Smooth muscle cell (in vitro differentiated cells): Measurements from ENCODE around the gene RHOXF1. TPM values are rescaled to one million over a fixed set of nuclear protein-coding genes. Genes with fewer than 3 reads are reported as not detected.
"Not testable (repeated sequence)": the region's sequence is repeated elsewhere in the genome, so short reads cannot be mapped to it uniquely, and the experiment has no call there.

Experiments
- DNase-seq: peaks from one replicate; lab custom pipeline; 2025; ENCODE audit not compliant: unreplicated experiment; lab: John Stamatoyannopoulos, UW
- H2AFZ ChIP-seq: fragments of 200-600 bp; sonication (generic); 2 replicates; pipeline ENCODE4 v1.6.0; 2016; ENCODE audit warnings: antibody characterized with exemption, low read depth, mild to moderate bottlenecking
- H3F3A ChIP-seq: fragments of 200-600 bp; sonication (generic); 2 replicates; pipeline ENCODE4 v1.6.0; 2017; ENCODE audit warnings: antibody characterized with exemption, low read depth
- H3K27ac ChIP-seq: fragments of 200-600 bp; sonication (generic); 2 replicates; pipeline ENCODE4 v1.5.1; 2016; ENCODE audit warnings: low read depth, mild to moderate bottlenecking
- H3K27me3 ChIP-seq: fragments of 200-600 bp; sonication (generic); 2 replicates; pipeline ENCODE4 v1.6.1; 2016; ENCODE audit warnings: low read depth, mild to moderate bottlenecking
- H3K36me3 ChIP-seq: fragments of 200-600 bp; sonication (generic); 2 replicates; pipeline ENCODE4 v1.5.1; 2016; ENCODE audit warnings: low read depth
- H3K4me1 ChIP-seq: fragments of 200-600 bp; sonication (generic); 2 replicates; pipeline ENCODE4 v1.5.1; 2016; ENCODE audit warnings: low read depth
- H3K4me2 ChIP-seq: fragments of 200-600 bp; sonication (generic); 2 replicates; pipeline ENCODE4 v1.6.0; 2016; ENCODE audit warnings: mild to moderate bottlenecking
- H3K4me3 ChIP-seq: fragments of 200-600 bp; sonication (generic); 2 replicates; pipeline ENCODE4 v1.5.1; 2016; ENCODE audit warnings: mild to moderate bottlenecking
- H3K79me2 ChIP-seq: fragments of 200-600 bp; sonication (generic); 2 replicates; pipeline ENCODE4 v1.6.0; 2016; ENCODE audit warnings: low read depth, mild to moderate bottlenecking
- H3K9ac ChIP-seq: fragments of 200-600 bp; sonication (generic); 2 replicates; pipeline ENCODE4 v1.6.0; 2016; ENCODE audit warnings: low read depth
- H3K9me3 ChIP-seq: fragments of 200-600 bp; sonication (generic); replicated peaks from 2 replicates; pipeline ENCODE4 v1.5.1; 2016; ENCODE audit warnings: low read depth
- H4K20me1 ChIP-seq: fragments of 200-600 bp; sonication (generic); 2 replicates; pipeline ENCODE4 v1.6.0; 2016; ENCODE audit warnings: low read depth
- CTCF ChIP-seq: fragments of 200-600 bp; sonication (generic); IDR thresholded peaks from 2 replicates; pipeline ENCODE4 v1.5.1; 2017; ENCODE audit warnings: borderline replicate concordance, mild to moderate bottlenecking, antibody characterized with exemption; ENCODE audit not compliant: insufficient read depth, poor library complexity, severe bottlenecking
- WGBS: methylation state at CpG from one replicate; pipeline ENCODE4 v1.1.7; 2016; ENCODE audit warnings: low lambda C conversion rate; 5-methylcytosine and 5-hydroxymethylcytosine counted together
- polyA plus RNA-seq: library from polyadenylated mRNA; unstranded; fragments of >200 nt; fragmentation: Nextera tagmentation; extraction: Ambion mirVana; gene quantifications from 2 replicates; pipeline ENCODE4 v1.2.1, GENCODE V29; 2016
- total RNA-seq: library from RNA; depleted of rRNA; stranded (reverse); fragments of >200 nt; gene quantifications from 2 replicates; pipeline ENCODE4 v1.2.3, GENCODE V29; 2014

The RHOXF1 gene
- total and polyA plus RNA-seq, 2 experiments from 2014 or later: not detected

- Histone ChIP-seq H3F3A (no peaks in the 10 kb centered on the region), H3K9ac (no peak overlapping the region), H3K4me2 (no peak overlapping the region), H3K36me3 (no peaks in the 10 kb centered on the region), H2AFZ (no peak overlapping the region), H3K4me3 (no peak overlapping the region), H3K9me3 (no peaks in the 10 kb centered on the region), H4K20me1 (no peaks in the 10 kb centered on the region), H3K27ac (no peak overlapping the region), H3K79me2 (no peaks in the 10 kb centered on the region), H3K4me1 (no peaks in the 10 kb centered on the region), H3K27me3 (no peaks in the 10 kb centered on the region)
- WGBS: 74% methylated on average over 3 of the region's 3 CpGs
- no peak for TF ChIP-seq CTCF
- DNase-seq: no peak
Observed at GRCh38 chrX:120137439-120137838, 21.7 kb upstream of the RHOXF1 start.

- Histone ChIP-seq H3K27ac (no peak overlapping the region), H3K27me3 (no peaks in the 10 kb centered on the region), H3K79me2 (no peaks in the 10 kb centered on the region), H3K36me3 (no peaks in the 10 kb centered on the region), H4K20me1 (no peaks in the 10 kb centered on the region), H3F3A (no peaks in the 10 kb centered on the region), H3K4me3 (no peak overlapping the region), H2AFZ (no peak overlapping the region), H3K9me3 (no peaks in the 10 kb centered on the region), H3K4me2 (no peak overlapping the region), H3K4me1 (no peaks in the 10 kb centered on the region), H3K9ac (no peak overlapping the region)
- no peak for DNase-seq
- TF ChIP-seq CTCF: no peak
- WGBS: 46% methylated on average over 3 of the region's 3 CpGs
Observed at GRCh38 chrX:120136840-120137239, 21.1 kb upstream of the RHOXF1 start.

- TF ChIP-seq CTCF: no peak
- Histone ChIP-seq H3F3A (no peaks in the 10 kb centered on the region), H3K9ac (no peak overlapping the region), H3K4me2 (no peak overlapping the region), H3K36me3 (no peaks in the 10 kb centered on the region), H3K4me1 (no peaks in the 10 kb centered on the region), H2AFZ (no peak overlapping the region), H3K79me2 (no peaks in the 10 kb centered on the region), H3K9me3 (no peaks in the 10 kb centered on the region), H3K27me3 (no peaks in the 10 kb centered on the region), H4K20me1 (no peaks in the 10 kb centered on the region), H3K27ac (no peak overlapping the region), H3K4me3 (no peak overlapping the region)
- 73% methylated on average over 6 of the region's 6 CpGs for WGBS
- no peak for DNase-seq
Observed at GRCh38 chrX:120136128-120136527, 20.4 kb upstream of the RHOXF1 start.

- H3K4me2 ChIP-seq, H3K27ac ChIP-seq, H3F3A ChIP-seq, H3K27me3 ChIP-seq, H2AFZ ChIP-seq, H3K9ac ChIP-seq, H3K36me3 ChIP-seq, H3K4me1 ChIP-seq, H3K4me3 ChIP-seq, H3K9me3 ChIP-seq, H4K20me1 ChIP-seq, DNase-seq, H3K79me2 ChIP-seq: not testable (repeated sequence)
- WGBS: 76% methylated on average over 5 of the region's 5 CpGs
Observed at GRCh38 chrX:120128306-120128846, 12.7 kb upstream of the RHOXF1 start.
